DOHH2 (cell line): Measurements from ENCODE around the gene PHAF1.

ENCODE experiments used
- H3F3A ChIP-seq: fragments of 200-600 bp; sonication (generic), shearing (Covaris generic); 2 replicates; pipeline ENCODE4 v1.6.0; 2016; ENCODE audit warnings: antibody characterized with exemption, mild to moderate bottlenecking; ENCODE audit not compliant: control insufficient read depth, insufficient read depth
- H3K27ac ChIP-seq: fragments of 200-600 bp; sonication (generic); 2 replicates; pipeline ENCODE4 v1.5.1; 2014; ENCODE audit warnings: low read depth, mild to moderate bottlenecking, low read length, moderate library complexity
- H3K27me3 ChIP-seq: fragments of 200-600 bp; sonication (generic); 2 replicates; pipeline ENCODE4 v1.6.1; 2014; ENCODE audit warnings: mild to moderate bottlenecking, low read length, mixed read lengths; ENCODE audit not compliant: control insufficient read depth
- H3K36me3 ChIP-seq: fragments of 200-600 bp; sonication (generic); 2 replicates; pipeline ENCODE4 v1.6.1; 2014; ENCODE audit warnings: mild to moderate bottlenecking, low read length, moderate library complexity, mixed read lengths; ENCODE audit not compliant: control insufficient read depth
- H3K4me1 ChIP-seq: fragments of 200-600 bp; sonication (generic); 2 replicates; pipeline ENCODE4 v1.6.1; 2014; ENCODE audit warnings: mild to moderate bottlenecking, low read length, mixed read lengths; ENCODE audit not compliant: control insufficient read depth
- H3K4me2 ChIP-seq: fragments of 200-600 bp; sonication (generic); 2 replicates; pipeline ENCODE4 v1.6.0; 2014; ENCODE audit warnings: mild to moderate bottlenecking, low read length, moderate library complexity
- H3K4me3 ChIP-seq: fragments of 200-600 bp; sonication (generic); 2 replicates; pipeline ENCODE4 v1.5.1; 2014; ENCODE audit warnings: mild to moderate bottlenecking, low read length, mixed read lengths
- H3K79me2 ChIP-seq: fragments of 200-600 bp; sonication (generic); 2 replicates; pipeline ENCODE4 v1.6.1; 2014; ENCODE audit warnings: mild to moderate bottlenecking, low read length, mixed read lengths; ENCODE audit not compliant: control insufficient read depth
- H3K9me2 ChIP-seq: fragments of 200-600 bp; sonication (generic); replicated peaks from 2 replicates; pipeline ENCODE4 v1.6.1; 2014; ENCODE audit warnings: mild to moderate bottlenecking, low read length, mixed read lengths; ENCODE audit not compliant: control insufficient read depth
- H3K9me3 ChIP-seq: fragments of 200-600 bp; sonication (generic); 2 replicates; pipeline ENCODE4 v1.6.1; 2014; ENCODE audit warnings: antibody characterized with exemption, low read length, mixed read lengths; ENCODE audit not compliant: control insufficient read depth, insufficient read depth
- H4K20me1 ChIP-seq: fragments of 200-600 bp; sonication (generic); 2 replicates; pipeline ENCODE4 v1.6.0; 2014; ENCODE audit warnings: low read depth, mild to moderate bottlenecking, antibody characterized with exemption, low read length, moderate library complexity; ENCODE audit not compliant: control insufficient read depth, insufficient read depth
- CTCF ChIP-seq: fragments of 200-600 bp; sonication (generic); IDR thresholded peaks from one replicate; pipeline ENCODE4 v1.5.1; 2014; ENCODE audit warnings: antibody characterized with exemption, mild to moderate bottlenecking, low read depth, low read length; ENCODE audit not compliant: poor library complexity, severe bottlenecking
- EZH2phosphoT487 ChIP-seq: fragments of 200-600 bp; sonication (generic); IDR thresholded peaks from 2 replicates; pipeline ENCODE4 v1.6.1; 2017; ENCODE audit warnings: borderline replicate concordance, mild to moderate bottlenecking, antibody characterized with exemption, low read length, moderate library complexity, mixed read lengths

The PHAF1 gene

GRCh38 chr16:67128887-67129286 lies 19.1 kb downstream of the PHAF1 start:
- Histone ChIP-seq H3K4me2 (no peak overlapping the region), H3F3A (no peaks in the 10 kb centered on the region; the same call in 1 of the 2 replicates), H3K4me1 (no peaks in the 10 kb centered on the region), H4K20me1 (no peaks in the 10 kb centered on the region), H3K27ac (no peak overlapping the region), H3K36me3 (peaks cover 23% of the 10 kb centered on the region), H3K9me2 (no peaks in the 10 kb centered on the region), H3K9me3 (no peaks in the 10 kb centered on the region), H3K79me2 (no peaks in the 10 kb centered on the region), H3K27me3 (no peaks in the 10 kb centered on the region), H3K4me3 (no peak overlapping the region)
- TF ChIP-seq EZH2phosphoT487 (no peak), CTCF (no peak)

GRCh38 chr16:67129422-67129821 lies 19.7 kb downstream of the PHAF1 start:
- Histone ChIP-seq H3K9me3 (no peaks in the 10 kb centered on the region), H3K27me3 (no peaks in the 10 kb centered on the region), H3K4me3 (no peak overlapping the region), H3K79me2 (no peaks in the 10 kb centered on the region), H3F3A (no peaks in the 10 kb centered on the region; the same call in 1 of the 2 replicates), H3K36me3 (peaks cover 23% of the 10 kb centered on the region), H4K20me1 (no peaks in the 10 kb centered on the region), H3K27ac (no peak overlapping the region), H3K4me1 (no peaks in the 10 kb centered on the region), H3K4me2 (no peak overlapping the region), H3K9me2 (no peaks in the 10 kb centered on the region)
- TF ChIP-seq CTCF (no peak), EZH2phosphoT487 (no peak)

GRCh38 chr16:67137605-67138004 lies 27.9 kb downstream of the PHAF1 start:
- Histone ChIP-seq H3K4me3 (no peak overlapping the region), H3K79me2 (no peaks in the 10 kb centered on the region), H3K27me3 (no peaks in the 10 kb centered on the region), H3K9me2 (no peaks in the 10 kb centered on the region), H3K4me1 (no peaks in the 10 kb centered on the region), H3K9me3 (no peaks in the 10 kb centered on the region), H3K4me2 (no peak overlapping the region), H4K20me1 (no peaks in the 10 kb centered on the region), H3K27ac (no peak overlapping the region), H3F3A (no peaks in the 10 kb centered on the region), H3K36me3 (peaks cover 60% of the 10 kb centered on the region)
- TF ChIP-seq EZH2phosphoT487: no peak
- TF ChIP-seq CTCF: no peak

- H3K27me3 ChIP-seq: no peaks in the 10 kb centered on the region
- TF ChIP-seq EZH2phosphoT487 (no peak), CTCF (no peak)
- H3K4me1 ChIP-seq: no peaks in the 10 kb centered on the region
- H3K79me2 ChIP-seq: no peaks in the 10 kb centered on the region
- H4K20me1 ChIP-seq: no peaks in the 10 kb centered on the region
- H3K4me2 ChIP-seq: no peak overlapping the region
- no peaks in the 10 kb centered on the region for H3F3A ChIP-seq
- H3K9me2 ChIP-seq: no peaks in the 10 kb centered on the region
- H3K9me3 ChIP-seq: no peaks in the 10 kb centered on the region
- no peak overlapping the region for H3K4me3 ChIP-seq
- no peak overlapping the region for H3K27ac ChIP-seq
- H3K36me3 ChIP-seq: peaks cover 62% of the 10 kb centered on the region
These were observed 31.6 kb downstream of the PHAF1 start for GRCh38 chr16:67141391-67141790.
